Peyer's patch (tissue), 4 donors: Measurements from ENCODE around the gene NEU3.

Experiments used
- POLR2A ChIP-seq, 2 donors: fragments of 450-650 bp; IDR thresholded peaks; one replicate each; pipeline ENCODE4 v1.5.1; 2017; ENCODE audit warnings: antibody characterized with exemption in 2 of 2, mild to moderate bottlenecking in 2 of 2, moderate library complexity in 2 of 2
- TF ChIP-seq, protein P1 (sequence below), 6 experiments: fragments of 450-650 bp in 4 of 6; fragments of 200-600 bp in 2 of 6; sonication (generic) in 1 of 6; IDR thresholded peaks; one replicate each; pipeline ENCODE4 v1.5.1; 2017 to 2019; ENCODE audit warnings: antibody characterized with exemption in 6 of 6, mild to moderate bottlenecking in 3 of 6, moderate library complexity in 1 of 6

DNA sequence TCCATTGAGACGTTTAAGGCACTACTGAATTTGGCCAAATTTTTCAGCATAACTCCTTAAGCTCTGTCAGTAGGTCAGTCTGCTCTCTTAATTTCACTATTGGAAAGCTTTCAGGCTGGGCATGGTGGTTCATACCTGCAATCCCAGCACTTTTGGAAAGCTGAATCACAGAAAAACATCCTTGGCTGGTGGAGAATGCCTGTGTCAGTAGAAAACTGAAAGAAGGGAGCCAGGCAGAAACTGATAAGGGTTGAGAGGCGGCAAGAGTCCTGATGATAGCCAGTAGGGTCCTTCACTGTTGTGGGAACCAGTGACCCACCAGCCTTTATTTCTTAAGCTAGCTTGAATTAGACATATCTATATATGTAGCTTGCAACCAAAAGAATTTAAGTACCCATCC, 22.6 kb downstream of the NEU3 start:
- TF ChIP-seq, protein P1, sequence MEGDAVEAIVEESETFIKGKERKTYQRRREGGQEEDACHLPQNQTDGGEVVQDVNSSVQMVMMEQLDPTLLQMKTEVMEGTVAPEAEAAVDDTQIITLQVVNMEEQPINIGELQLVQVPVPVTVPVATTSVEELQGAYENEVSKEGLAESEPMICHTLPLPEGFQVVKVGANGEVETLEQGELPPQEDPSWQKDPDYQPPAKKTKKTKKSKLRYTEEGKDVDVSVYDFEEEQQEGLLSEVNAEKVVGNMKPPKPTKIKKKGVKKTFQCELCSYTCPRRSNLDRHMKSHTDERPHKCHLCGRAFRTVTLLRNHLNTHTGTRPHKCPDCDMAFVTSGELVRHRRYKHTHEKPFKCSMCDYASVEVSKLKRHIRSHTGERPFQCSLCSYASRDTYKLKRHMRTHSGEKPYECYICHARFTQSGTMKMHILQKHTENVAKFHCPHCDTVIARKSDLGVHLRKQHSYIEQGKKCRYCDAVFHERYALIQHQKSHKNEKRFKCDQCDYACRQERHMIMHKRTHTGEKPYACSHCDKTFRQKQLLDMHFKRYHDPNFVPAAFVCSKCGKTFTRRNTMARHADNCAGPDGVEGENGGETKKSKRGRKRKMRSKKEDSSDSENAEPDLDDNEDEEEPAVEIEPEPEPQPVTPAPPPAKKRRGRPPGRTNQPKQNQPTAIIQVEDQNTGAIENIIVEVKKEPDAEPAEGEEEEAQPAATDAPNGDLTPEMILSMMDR (IDR thresholded peaks at IDR 0.05): no peak
- no peak for TF ChIP-seq POLR2A (IDR thresholded peaks at IDR 0.05)
